ENCODE results near the gene FKBP1C.
"Not testable (repeated sequence)": the region's sequence is repeated elsewhere in the genome, so short reads cannot be mapped to it uniquely, and the experiment has no call there.

FKBP1C gene

DNA sequence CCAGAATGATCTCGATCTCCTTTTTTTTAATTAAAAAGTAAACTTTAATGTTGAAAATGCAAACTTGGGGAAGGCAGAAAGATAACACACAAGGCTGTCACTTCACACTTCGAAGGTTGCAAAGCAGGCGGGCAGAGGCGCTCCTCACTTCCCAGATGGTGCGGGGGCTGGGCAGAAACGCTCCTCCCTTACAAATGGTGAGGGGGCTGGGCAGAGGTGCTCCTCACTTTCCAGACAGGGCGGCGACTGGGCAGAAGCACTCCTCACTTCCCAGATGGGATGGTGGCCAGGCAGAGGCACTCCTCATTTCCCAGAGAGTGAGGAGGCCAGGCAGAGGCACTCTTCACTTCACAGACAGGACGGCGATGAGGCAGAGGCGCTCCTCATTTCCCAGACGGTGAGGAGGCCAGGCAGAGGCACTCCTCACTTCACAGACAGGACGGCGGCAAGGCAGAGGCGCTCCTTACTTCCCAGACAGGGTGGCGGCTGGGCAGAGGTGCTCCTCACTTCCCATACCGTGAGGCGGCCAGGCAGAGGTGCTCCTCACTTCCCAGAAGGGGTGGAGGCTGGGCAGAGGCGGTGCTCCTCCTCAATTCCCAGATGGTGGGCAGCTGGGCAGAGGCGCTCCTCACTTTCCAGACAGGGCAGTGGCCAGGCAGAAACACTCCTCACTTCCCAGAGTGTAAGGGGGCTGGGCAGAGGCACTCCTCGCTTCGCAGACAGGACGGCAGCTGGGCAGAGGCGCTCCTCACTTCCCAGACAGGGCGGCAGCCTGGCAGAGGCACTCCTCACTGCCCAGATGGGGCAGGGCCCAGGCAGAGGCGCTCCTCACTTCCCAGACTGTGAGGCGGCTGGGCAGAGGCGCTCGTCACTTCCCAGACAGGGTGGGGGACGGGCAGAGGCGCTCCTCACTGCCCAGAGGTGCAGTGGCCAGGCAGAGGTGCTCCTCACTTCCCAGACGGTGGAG is 16.9 kb downstream of the FKBP1C start:
- not testable (repeated sequence) for H3K9me3 ChIP-seq (ENCODE audit: low read length); H2AFZ ChIP-seq (ENCODE audit: low read depth, low read length); H3K4me3 ChIP-seq (ENCODE audit: low read length); H3K27me3 ChIP-seq (ENCODE audit: insufficient read depth, low read length); H3K36me3 ChIP-seq (ENCODE audit: insufficient read depth, low read length); H3K4me1 ChIP-seq (ENCODE audit: insufficient read depth, low read length)

DNA sequence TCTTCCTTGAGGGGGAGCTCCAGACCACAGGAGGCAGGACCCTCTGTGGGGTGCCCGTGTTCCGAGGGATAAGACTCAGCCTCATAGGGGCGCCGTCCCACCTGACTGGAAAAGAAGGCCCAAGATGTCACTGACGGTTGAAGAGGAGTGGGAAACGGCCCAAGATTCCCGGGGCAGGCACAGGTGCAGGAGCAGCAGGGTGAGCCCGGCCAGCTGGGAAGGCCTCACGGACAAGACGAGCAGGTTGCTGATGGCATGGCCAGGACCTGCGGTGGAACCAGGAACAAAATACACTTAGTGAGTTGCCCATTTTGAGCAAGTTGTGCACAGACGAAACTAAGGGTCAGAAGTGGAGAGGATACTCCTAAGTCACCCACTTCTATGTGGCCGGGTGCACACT is 18.8 kb downstream of the FKBP1C start:
- H3K9me3 ChIP-seq (ENCODE audit: low read length); H3K4me1 ChIP-seq (ENCODE audit: insufficient read depth, low read length); H3K27me3 ChIP-seq (ENCODE audit: insufficient read depth, low read length); H3K36me3 ChIP-seq (ENCODE audit: insufficient read depth, low read length); H3K4me3 ChIP-seq (ENCODE audit: low read length); H2AFZ ChIP-seq (ENCODE audit: low read depth, low read length): not testable (repeated sequence)

- H3K9me3 ChIP-seq (ENCODE audit: low read length); H3K4me1 ChIP-seq (ENCODE audit: insufficient read depth, low read length); H3K4me3 ChIP-seq (ENCODE audit: low read length); H3K27me3 ChIP-seq (ENCODE audit: insufficient read depth, low read length); H3K36me3 ChIP-seq (ENCODE audit: insufficient read depth, low read length); H2AFZ ChIP-seq (ENCODE audit: low read depth, low read length): not testable (repeated sequence)
Measured at GRCh38 chr6:63230511-63230910, 19.2 kb downstream of the FKBP1C start.

- H3K4me3 ChIP-seq (ENCODE audit: low read length): no peak overlapping the region
- no peaks in the 10 kb centered on the region for H3K36me3 ChIP-seq (ENCODE audit: insufficient read depth, low read length)
- H2AFZ ChIP-seq (ENCODE audit: low read depth, low read length): no peak overlapping the region
- no peaks in the 10 kb centered on the region for H3K4me1 ChIP-seq (ENCODE audit: insufficient read depth, low read length)
- H3K9me3 ChIP-seq (ENCODE audit: low read length): no peaks in the 10 kb centered on the region
- no peaks in the 10 kb centered on the region for H3K27me3 ChIP-seq (ENCODE audit: insufficient read depth, low read length)
Measured at GRCh38 chr6:63236398-63236817, 25.1 kb downstream of the FKBP1C start.

DNA sequence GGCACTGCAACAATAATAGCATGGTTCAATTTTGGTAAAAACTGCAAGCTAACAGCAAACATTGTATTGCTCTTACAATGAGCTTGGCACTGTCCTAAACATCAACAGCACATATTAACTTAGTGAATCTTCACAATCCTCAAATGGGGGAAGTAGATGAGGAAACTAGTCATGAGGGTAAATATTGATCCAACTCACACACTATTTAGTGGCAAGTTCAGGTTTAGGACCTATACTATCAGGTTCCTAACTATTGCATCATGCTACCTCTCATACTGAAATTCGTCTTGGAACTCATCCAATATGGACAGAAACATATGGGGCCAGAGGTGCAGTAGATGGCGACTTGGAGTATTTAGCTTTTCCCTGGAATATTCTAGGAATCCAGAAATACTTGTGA is 34.2 kb downstream of the FKBP1C start:
- Histone ChIP-seq H3K9me3 (ENCODE audit: low read length) (no peaks in the 10 kb centered on the region), H3K4me1 (ENCODE audit: insufficient read depth, low read length) (no peaks in the 10 kb centered on the region), H3K4me3 (ENCODE audit: low read length) (no peak overlapping the region), H3K27me3 (ENCODE audit: insufficient read depth, low read length) (no peaks in the 10 kb centered on the region), H3K36me3 (ENCODE audit: insufficient read depth, low read length) (no peaks in the 10 kb centered on the region), H2AFZ (ENCODE audit: low read depth, low read length) (no peak overlapping the region)

DNA sequence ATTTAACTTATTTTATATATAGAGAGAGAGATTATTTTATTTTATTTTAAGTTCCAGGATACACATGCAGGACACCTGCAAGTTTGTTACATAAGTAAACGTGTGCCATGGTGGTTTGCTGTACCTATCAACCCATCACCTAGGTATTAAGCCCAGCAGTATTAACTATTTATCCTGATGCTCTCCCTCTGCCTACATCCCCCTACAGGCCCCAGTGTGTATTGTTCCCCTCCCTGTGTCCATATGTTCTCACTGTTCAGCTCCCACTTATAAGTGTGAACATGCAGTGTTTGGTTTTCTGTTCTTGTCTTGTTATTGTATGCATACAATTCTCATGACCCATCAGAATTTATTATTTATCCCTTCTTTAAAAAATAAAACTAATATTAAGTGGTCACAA is 34.6 kb downstream of the FKBP1C start:
- Histone ChIP-seq H3K9me3 (ENCODE audit: low read length) (no peaks in the 10 kb centered on the region), H3K36me3 (ENCODE audit: insufficient read depth, low read length) (no peaks in the 10 kb centered on the region), H2AFZ (ENCODE audit: low read depth, low read length) (no peak overlapping the region), H3K27me3 (ENCODE audit: insufficient read depth, low read length) (no peaks in the 10 kb centered on the region), H3K4me1 (ENCODE audit: insufficient read depth, low read length) (no peaks in the 10 kb centered on the region), H3K4me3 (ENCODE audit: low read length) (no peak overlapping the region)

DNA sequence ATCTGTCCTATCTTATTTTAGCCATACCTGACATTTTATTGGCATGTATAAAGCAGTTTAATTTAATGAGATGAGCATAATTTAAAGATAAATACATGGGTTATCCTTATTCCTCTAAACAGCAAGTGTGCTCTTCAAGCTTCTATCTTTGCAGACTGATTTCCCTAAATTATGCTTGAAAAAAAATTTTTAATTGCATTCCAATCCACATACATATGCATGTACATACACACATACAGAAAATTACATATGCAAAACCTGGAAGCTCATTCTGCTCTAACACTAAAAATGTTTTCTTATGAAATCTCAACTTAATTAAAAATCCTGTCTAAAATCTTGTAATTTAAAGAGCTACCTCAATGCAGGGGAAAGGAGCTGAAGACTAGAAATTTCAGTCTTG is 35.3 kb downstream of the FKBP1C start:
- Histone ChIP-seq H3K9me3 (ENCODE audit: low read length) (no peaks in the 10 kb centered on the region), H3K4me3 (ENCODE audit: low read length) (no peak overlapping the region), H3K27me3 (ENCODE audit: insufficient read depth, low read length) (no peaks in the 10 kb centered on the region), H3K36me3 (ENCODE audit: insufficient read depth, low read length) (no peaks in the 10 kb centered on the region), H2AFZ (ENCODE audit: low read depth, low read length) (no peak overlapping the region), H3K4me1 (ENCODE audit: insufficient read depth, low read length) (no peaks in the 10 kb centered on the region)

GRCh38 chr6:63249875-63250482 is 38.7 kb downstream of the FKBP1C start:
- Histone ChIP-seq H2AFZ (ENCODE audit: low read depth, low read length) (no peak overlapping the region), H3K9me3 (ENCODE audit: low read length) (no peaks in the 10 kb centered on the region), H3K4me1 (ENCODE audit: insufficient read depth, low read length) (no peaks in the 10 kb centered on the region), H3K36me3 (ENCODE audit: insufficient read depth, low read length) (no peaks in the 10 kb centered on the region), H3K27me3 (ENCODE audit: insufficient read depth, low read length) (no peaks in the 10 kb centered on the region), H3K4me3 (ENCODE audit: low read length) (no peak overlapping the region)

- H3K27me3 ChIP-seq (ENCODE audit: insufficient read depth, low read length): no peaks in the 10 kb centered on the region
- H3K9me3 ChIP-seq (ENCODE audit: low read length): no peaks in the 10 kb centered on the region
- no peak overlapping the region for H3K4me3 ChIP-seq (ENCODE audit: low read length)
- H3K4me1 ChIP-seq (ENCODE audit: insufficient read depth, low read length): no peaks in the 10 kb centered on the region
- H2AFZ ChIP-seq (ENCODE audit: low read depth, low read length): no peak overlapping the region
- no peaks in the 10 kb centered on the region for H3K36me3 ChIP-seq (ENCODE audit: insufficient read depth, low read length)
Measured at GRCh38 chr6:63259153-63259552, 47.9 kb downstream of the FKBP1C start.

- no peaks in the 10 kb centered on the region for H3K27me3 ChIP-seq (ENCODE audit: insufficient read depth, low read length)
- no peak overlapping the region for H3K4me3 ChIP-seq (ENCODE audit: low read length)
- no peak overlapping the region for H2AFZ ChIP-seq (ENCODE audit: low read depth, low read length)
- no peaks in the 10 kb centered on the region for H3K36me3 ChIP-seq (ENCODE audit: insufficient read depth, low read length)
- H3K9me3 ChIP-seq (ENCODE audit: low read length): no peaks in the 10 kb centered on the region
- H3K4me1 ChIP-seq (ENCODE audit: insufficient read depth, low read length): no peaks in the 10 kb centered on the region
Measured at GRCh38 chr6:63261820-63262219, 50.6 kb downstream of the FKBP1C start.
